ENCODE results near the gene CDHR4. TPM values are rescaled to one million over a fixed set of nuclear protein-coding genes. Genes with fewer than 3 reads are reported as not detected.

The CDHR4 gene
- total RNA-seq, 1 donor from 2014 or later, result not detected

DNA sequence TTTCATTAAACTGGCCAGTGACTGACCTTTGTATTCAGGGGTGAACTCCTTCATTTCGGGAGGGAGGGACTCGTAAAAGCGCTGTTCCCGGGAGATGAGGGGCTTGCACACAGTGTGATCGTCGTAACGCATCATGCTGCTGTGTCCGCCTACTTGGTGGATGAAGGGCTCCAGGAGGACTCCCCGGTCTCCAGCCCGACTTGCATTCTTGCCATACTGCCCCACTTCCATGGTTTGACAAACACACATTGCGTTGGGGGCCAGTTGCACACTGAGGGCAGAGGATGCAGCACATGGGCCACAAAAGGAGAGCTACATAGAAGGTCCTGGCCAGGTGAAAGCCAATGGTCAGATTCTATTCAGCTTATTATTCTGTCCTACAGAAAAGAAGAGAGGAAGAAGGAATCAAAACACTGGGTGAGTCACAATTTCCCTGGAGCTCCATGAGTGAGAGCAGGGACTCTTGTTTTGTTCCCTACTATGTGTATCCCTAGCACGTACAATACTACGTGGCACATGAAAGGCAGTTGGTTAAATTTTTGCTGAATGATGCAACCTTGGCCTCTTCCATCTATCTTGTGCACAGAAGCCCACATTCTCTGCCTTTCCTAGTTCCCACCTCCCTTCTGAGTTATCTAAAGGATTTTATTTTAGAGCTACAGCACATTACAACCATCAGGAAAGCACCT lies 51.7 kb downstream of the CDHR4 start:
- DNase-seq (ENCODE audit: low spot score in 2 of 2) (no peak), FAIRE-seq (no peak)

DNA sequence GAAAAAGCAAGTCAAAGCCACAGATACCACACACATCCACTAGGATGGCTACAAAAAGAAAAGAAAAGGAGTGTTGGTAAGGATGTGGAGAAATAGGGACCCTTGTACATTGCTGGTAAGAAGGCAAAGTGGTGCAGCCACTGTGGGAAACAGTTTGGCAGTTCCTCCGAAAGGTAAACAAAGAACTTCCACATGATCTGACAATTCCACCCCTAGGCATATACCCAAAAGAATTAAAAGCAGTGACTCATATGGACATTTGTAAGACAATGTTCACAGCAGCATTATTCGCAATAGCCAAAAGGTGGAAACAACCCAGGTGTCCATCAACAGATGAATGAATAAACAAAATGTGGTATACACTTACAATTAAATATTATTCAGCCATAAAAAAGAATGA lies 53.7 kb downstream of the CDHR4 start:
- FAIRE-seq, result no peak
- DNase-seq (ENCODE audit: low spot score in 2 of 2), result no peak

Small RNA genes within 50 kb of the gene (small RNA-seq; reads per million reads assigned to genes)
- not detected for gene COX6CP14

Other genes starting within 250 kb of the CDHR4 start
- gene BSN, start 245.4 kb downstream of the CDHR4 start, total RNA-seq, result 5.3 TPM
- gene APEH, start 125.5 kb downstream of the CDHR4 start, total RNA-seq, result 66.0 TPM
- gene MST1, start 110.4 kb downstream of the CDHR4 start, total RNA-seq, result 6.9 TPM
- 25.3 TPM for gene RNF123, start 110.3 kb downstream of the CDHR4 start, total RNA-seq
- gene AMIGO3, start 80.2 kb downstream of the CDHR4 start, total RNA-seq, result not detected
- gene GMPPB, start 75.9 kb downstream of the CDHR4 start, total RNA-seq, result 9.4 TPM
- gene IP6K1, start 13.3 kb downstream of the CDHR4 start, total RNA-seq, result 51.4 TPM
- 14.3 TPM for gene INKA1, start 3.4 kb upstream of the CDHR4 start, total RNA-seq
- 1.6 TPM for gene UBA7, start 14.1 kb upstream of the CDHR4 start, total RNA-seq
- 2.0 TPM for gene TRAIP, start 56.7 kb upstream of the CDHR4 start, total RNA-seq
- 180 TPM for gene CAMKV, start 70.0 kb upstream of the CDHR4 start, total RNA-seq
- gene MST1R, start 104.0 kb upstream of the CDHR4 start, total RNA-seq, result 0.41 TPM
- 14.7 TPM for gene MON1A, start 129.9 kb upstream of the CDHR4 start, total RNA-seq
- gene RBM6, start 140.3 kb upstream of the CDHR4 start, total RNA-seq, result 79.5 TPM

Measured in frontal cortex (tissue), 4 donors.